ENCODE results near the gene C19orf38. TPM values are rescaled to one million over a fixed set of nuclear protein-coding genes. Genes with fewer than 3 reads are reported as not detected.

Gene C19orf38
- total RNA-seq, 1 experiment from 2014 or later: not detected

GRCh38 chr19:10800488-10800887 lies 47.7 kb upstream of the C19orf38 start:
- H4K20me1 ChIP-seq (ENCODE audit: control insufficient read depth, insufficient read depth, insufficient read length): no peaks in the 10 kb centered on the region
- TF ChIP-seq CTCF (conservative IDR thresholded peaks at IDR 0.05): no peak

More at GRCh38 chr19:10800488-10800887, 47.7 kb upstream of the C19orf38 start:
- no CpG with 5 or more reads among the region's 9 CpGs for WGBS (ENCODE audit: extremely low coverage, insufficient read length, low lambda C conversion rate)
- no peak overlapping the region for H2AFZ ChIP-seq (ENCODE audit: low read length)
- H3K18ac ChIP-seq (ENCODE audit: insufficient read length, low read depth, low read length): no peak overlapping the region
- no peak overlapping the region for H4K91ac ChIP-seq (ENCODE audit: insufficient read length, low read depth, low read length)
- H2BK120ac ChIP-seq (ENCODE audit: low read depth, low read length, poor library complexity, severe bottlenecking): no peak overlapping the region
- no peak overlapping the region for H3K4me3 Mint-ChIP-seq
- no peak overlapping the region for H3K27ac ChIP-seq (ENCODE audit: insufficient read length, low read depth, low read length)
- H3K27me3 Mint-ChIP-seq (ENCODE audit: low read depth): no peaks in the 10 kb centered on the region
- no peak for DNase-seq
- peaks cover 20 to 71% (median 63%) of the 10 kb centered on the region in 3 experiments; a peak in 6 of 7 replicates for H3K36me3 Mint-ChIP-seq (ENCODE audit: insufficient read depth in 1 of 3, low read depth in 3 of 3)
- no peaks in the 10 kb centered on the region for H3K27me3 ChIP-seq (ENCODE audit: insufficient read depth, low read length)
- no peak overlapping the region for H3K56ac ChIP-seq (ENCODE audit: insufficient read length, low read depth, low read length)
- no peak overlapping the region for H3K4ac ChIP-seq (ENCODE audit: low read depth, low read length)
- no peaks in the 10 kb centered on the region for H3K9me3 Mint-ChIP-seq
- no peak overlapping the region for H2BK15ac ChIP-seq (ENCODE audit: low read depth, low read length)
- no peak overlapping the region for H2BK12ac ChIP-seq (ENCODE audit: insufficient read length, low read depth, low read length)
- H3K14ac ChIP-seq (ENCODE audit: insufficient read depth, low read length): no peak overlapping the region
- H3K4me1 Mint-ChIP-seq: no peaks in the 10 kb centered on the region
- H3K9me3 ChIP-seq (ENCODE audit: control insufficient read depth, low read depth, low read length): no peaks in the 10 kb centered on the region
- H3K23me2 ChIP-seq (ENCODE audit: insufficient read length, low read depth, low read length, poor library complexity, severe bottlenecking): no peaks in the 10 kb centered on the region
- no peak overlapping the region for H2BK20ac ChIP-seq (ENCODE audit: low read depth, low read length, poor library complexity, severe bottlenecking)
- no peak overlapping the region for H2BK5ac ChIP-seq (ENCODE audit: insufficient read length, low read length)
- no peak overlapping the region for H3K27ac Mint-ChIP-seq
- no peak overlapping the region for H3K4me2 ChIP-seq (ENCODE audit: insufficient read depth, insufficient read length, low read length)
- H4K8ac ChIP-seq (replicated peaks; ENCODE audit: insufficient read length, low read depth, low read length): no peak overlapping the region
- no peak overlapping the region for H3K9ac ChIP-seq (ENCODE audit: extremely low read depth, insufficient read length, low read length)
- H3K79me2 ChIP-seq (ENCODE audit: insufficient read depth, low read length): no peaks in the 10 kb centered on the region
- no peaks in the 10 kb centered on the region for H3K79me1 ChIP-seq (ENCODE audit: insufficient read depth, low read depth, low read length, poor library complexity, severe bottlenecking)
- no peaks in the 10 kb centered on the region for H3K4me1 ChIP-seq (ENCODE audit: insufficient read depth, low read length)
- no peak overlapping the region for H3K23ac ChIP-seq (ENCODE audit: insufficient read length, low read depth, low read length)
- no peak overlapping the region for H4K5ac ChIP-seq (ENCODE audit: insufficient read length, low read depth, low read length)
- H3T11ph ChIP-seq (ENCODE audit: low read length): no peak overlapping the region
- H2AK5ac ChIP-seq (ENCODE audit: insufficient read length, low read length): no peak overlapping the region
